HuH-7.5 (cell line): ENCODE measurements around the gene IL7R.

Experiments
- DNase-seq: peaks from one replicate; pipeline ENCODE4 v3.0.0; 2011; ENCODE audit warnings: low spot score

The IL7R gene, protein sequence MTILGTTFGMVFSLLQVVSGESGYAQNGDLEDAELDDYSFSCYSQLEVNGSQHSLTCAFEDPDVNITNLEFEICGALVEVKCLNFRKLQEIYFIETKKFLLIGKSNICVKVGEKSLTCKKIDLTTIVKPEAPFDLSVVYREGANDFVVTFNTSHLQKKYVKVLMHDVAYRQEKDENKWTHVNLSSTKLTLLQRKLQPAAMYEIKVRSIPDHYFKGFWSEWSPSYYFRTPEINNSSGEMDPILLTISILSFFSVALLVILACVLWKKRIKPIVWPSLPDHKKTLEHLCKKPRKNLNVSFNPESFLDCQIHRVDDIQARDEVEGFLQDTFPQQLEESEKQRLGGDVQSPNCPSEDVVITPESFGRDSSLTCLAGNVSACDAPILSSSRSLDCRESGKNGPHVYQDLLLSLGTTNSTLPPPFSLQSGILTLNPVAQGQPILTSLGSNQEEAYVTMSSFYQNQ

DNA sequence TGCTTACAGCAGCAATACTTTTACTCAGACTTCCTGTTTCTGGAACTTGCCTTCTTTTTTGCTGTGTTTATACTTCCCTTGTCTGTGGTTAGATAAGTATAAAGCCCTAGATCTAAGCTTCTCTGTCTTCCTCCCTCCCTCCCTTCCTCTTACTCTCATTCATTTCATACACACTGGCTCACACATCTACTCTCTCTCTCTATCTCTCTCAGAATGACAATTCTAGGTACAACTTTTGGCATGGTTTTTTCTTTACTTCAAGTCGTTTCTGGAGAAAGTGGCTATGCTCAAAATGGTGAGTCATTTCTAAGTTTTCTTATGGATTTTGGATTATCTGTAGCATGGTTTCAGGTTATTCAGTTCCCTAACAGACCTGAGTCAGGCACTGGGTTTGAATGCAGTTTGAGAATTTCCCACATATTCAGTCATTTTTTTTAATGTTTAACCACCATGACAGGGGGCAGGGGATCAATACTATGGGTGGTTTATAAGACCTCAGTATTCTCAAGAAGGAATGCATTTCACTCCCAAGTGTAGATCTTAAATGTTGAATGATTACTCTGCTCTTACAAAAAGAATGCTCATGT, at the start of gene IL7R:
Gene IL7R (plus strand): TSS at position 127 of the 587 bp plus-strand sequence. CDS start 87 bp downstream, at position 214.
- DNase-seq, result no peak

DNA sequence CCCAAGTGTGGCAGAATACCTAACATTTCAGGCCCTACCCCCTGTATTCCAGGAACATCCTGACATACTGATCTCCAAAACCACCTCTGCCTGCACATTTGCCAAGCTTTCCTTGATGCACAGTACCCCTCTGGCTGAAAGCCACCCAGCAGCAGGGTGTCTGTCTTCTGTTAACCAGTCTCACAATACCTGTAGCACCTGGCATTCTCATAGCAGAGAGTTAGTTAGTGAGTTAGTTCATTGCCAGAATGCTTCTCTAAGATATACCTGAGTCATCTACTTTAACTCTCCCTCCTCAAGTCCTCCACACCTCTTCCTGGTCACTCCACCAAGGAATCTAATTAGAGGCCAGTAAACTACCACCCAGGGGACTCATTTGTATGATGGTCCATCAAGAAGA, 46.1 kb upstream of the IL7R start:
- no peak for DNase-seq

DNA sequence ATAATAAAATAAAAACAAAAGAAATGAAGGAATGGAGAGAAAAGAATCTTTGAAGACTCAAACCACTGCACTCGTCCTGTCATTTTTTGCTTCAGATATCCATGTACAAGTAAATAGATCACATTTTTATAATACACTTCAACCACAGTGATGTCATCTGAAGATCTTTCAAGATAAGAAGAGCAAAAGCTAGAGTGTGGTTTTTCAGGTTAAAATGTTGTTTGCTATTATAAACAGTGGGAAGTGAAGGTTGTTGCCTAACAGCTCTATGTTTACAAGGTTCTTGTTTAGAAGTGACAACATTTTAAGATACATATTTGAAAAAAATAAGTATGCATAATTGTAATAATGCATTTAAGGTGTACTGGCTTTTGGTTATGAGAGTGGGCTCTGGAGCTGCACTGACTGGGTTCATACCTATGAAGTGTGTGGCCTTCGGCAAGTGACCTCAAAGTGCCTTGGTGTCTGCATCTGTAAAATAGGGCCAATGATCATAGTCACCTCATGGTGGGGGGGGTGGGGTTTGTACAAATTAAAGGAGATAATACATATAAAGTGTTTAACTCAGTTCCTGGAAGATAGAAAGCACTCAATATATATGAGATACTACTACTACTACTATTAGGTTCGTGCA, 45.5 kb upstream of the IL7R start:
- no peak for DNase-seq

DNA sequence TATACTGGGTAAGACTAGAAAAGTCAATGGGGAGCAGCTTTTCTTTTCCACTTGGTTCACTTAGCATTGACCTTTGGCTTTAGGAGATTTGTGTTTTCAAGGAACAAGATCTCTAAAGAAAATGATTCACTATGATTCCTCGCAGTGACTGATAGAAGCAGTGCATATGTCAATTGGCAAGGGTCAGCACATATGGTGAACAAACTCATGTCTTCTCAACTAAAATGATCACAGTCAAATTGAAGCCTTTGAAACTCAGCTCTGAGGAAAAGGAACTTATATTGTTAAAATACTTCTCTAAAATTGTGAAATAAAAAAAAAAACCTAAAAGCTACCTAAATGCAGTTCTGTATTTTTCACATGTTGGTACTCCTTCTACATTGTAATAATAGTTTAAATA, 43.2 kb upstream of the IL7R start:
- DNase-seq, result no peak

DNA sequence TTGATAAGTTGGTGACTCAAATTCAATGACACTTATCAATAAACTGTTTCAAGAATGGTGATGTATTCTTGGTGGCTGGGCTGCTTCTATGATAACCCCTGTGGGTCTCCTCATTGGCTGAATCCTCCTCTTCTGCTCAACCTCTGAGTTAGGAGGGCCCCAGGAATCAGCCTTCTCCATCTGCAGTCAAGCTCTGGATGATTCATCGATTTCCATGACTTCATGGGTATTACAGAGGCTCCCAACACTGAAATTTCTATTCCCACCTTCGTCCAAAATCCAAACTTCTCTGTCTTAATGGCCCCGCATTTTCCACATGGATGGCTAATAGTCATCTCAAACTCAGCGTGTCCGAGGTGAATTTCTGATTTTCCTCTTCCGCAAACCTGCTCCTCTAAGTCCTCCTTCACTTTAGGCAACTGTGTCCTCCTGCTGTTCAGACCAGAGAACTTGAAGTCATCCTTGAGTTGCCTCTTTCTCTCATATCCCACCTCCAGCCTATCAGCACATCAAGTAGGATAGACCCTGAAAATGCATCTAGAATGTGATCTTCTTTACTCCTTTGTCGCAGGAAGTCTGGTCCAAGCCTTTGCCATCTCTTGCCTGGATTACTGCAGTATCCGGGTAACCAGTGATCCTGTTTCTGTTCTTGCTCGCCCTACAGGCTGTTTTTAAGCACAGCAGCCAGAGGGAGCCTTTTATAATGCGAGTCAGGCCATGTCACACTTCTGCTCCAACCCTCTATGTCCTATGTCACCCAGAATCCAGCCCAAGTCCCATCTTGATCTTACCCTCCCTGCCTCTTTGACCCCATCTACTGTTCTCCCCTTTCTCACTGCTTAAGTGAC, 41.4 kb upstream of the IL7R start:
- no peak for DNase-seq

DNA sequence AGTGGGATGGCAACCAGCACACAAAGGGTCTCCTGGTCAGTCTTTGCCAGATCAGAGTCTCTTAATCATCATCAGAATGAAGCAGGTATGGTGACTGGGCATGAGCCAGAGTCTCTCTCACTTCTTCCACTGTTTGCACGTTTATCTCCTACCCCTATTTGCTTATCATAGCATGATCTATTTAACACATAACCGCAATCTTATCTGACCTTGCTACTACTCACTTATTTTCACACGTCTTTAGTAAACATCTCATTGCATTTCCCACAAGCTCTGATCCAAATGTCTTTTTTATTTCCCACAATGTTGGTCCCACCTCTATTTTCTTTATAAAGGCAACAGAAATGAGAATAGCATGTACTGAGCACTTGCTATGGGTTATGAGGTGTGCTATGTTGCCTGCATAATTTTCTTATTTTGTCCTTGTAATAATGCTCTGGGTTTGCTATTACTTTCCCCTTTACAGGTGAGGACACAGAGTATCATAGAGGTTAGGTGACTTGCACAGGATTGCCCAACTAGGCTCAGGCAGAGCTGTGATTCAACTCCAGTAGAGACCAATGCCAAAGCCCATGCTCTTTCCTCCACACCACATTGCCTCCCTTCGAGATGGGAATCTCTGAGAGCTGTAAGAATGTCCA, 39.7 kb upstream of the IL7R start:
- DNase-seq, result no peak

DNA sequence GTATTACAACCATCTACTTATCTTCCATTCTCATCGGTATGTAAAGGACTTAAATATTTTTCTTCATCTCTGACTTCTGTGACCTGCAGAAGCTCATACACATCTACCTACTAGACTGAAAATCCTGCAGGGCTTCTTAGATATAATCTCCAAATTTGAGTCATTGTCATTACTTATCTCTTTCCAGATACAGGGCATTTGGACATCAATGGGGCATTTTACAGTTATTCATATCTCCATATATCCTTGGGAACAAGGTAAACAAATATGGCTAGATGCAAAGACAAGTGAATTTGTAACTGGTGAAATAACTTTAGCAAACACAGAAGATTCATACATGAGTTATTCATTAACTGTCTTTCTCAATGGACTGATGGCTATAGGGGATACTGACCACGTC, 37.7 kb upstream of the IL7R start:
- DNase-seq, result peak; percentile 36

DNA sequence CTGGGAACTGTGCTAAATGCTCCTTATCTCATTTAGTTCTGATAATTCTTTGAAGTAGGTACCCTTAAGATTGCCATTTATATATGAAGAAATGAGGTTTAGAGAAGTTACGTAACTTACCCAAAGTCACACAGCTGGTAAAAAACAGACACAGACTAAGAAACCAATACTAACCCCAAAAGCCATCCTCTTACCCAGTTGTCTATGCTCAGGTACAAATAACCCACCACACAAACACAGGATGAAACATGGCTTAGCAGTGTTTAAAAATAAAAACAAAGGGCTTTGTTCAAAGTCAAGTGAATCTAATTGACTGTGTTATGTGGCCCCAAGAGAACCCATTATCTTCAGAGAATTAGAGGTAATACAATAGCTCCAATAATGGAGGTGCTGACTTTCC, 37.0 kb upstream of the IL7R start:
- no peak for DNase-seq

DNA sequence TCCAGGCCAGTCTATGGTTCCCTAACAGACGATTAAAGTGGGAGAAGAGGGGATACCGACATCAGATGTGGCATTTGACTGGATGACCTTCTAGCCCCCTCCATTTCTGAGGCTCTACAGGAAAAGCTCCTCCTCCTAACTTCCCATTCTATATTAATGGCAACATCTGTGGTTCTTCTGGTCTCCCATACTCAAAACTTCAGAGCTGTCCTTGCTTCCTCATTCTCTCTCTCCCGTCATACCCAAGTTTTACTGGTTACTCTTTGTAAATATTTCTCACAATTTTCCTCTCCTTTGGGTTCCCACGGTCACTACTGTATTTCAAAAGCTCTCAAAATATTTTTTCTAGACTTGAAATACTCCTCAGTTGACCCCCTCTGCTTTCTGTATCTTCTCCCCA, 36.0 kb upstream of the IL7R start:
- no peak for DNase-seq

DNA sequence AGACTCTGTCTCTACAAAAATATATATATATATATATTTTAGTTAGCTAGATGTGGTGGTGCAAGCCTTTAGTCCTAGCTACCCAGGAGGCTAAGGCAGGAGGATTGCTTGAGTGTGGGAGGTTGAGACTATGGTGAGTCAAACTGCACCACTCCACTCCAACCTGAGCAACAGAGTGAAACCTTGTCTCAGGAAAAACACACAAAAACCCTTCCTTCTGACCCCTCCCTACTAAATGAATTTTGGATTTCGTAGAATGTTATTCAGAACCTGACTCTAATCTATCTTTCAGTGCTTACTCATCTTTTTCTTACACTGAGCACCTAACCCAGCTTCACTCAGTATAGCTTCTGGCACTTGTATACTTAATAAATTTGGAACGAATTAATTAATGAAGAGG, 35.2 kb upstream of the IL7R start:
- DNase-seq, result no peak

DNA sequence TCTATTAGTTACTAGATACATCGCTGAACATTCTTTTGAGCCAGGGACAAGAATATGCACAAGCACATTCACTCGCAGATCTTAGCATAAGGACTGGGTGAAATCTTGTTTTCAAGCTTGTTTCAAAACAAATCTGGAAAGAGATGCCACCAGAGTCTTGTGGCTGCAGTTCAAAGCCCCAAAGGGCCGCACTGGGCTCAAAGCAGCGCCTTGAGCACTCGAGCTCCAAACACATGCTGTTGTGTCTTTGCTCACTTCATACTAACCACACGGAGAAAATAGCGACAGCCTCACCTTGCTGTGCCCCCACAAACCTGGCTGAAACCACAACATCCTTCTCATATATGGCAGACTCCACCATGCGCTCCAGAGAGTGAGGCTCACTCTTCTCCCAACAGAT, 34.2 kb upstream of the IL7R start:
- no peak for DNase-seq

DNA sequence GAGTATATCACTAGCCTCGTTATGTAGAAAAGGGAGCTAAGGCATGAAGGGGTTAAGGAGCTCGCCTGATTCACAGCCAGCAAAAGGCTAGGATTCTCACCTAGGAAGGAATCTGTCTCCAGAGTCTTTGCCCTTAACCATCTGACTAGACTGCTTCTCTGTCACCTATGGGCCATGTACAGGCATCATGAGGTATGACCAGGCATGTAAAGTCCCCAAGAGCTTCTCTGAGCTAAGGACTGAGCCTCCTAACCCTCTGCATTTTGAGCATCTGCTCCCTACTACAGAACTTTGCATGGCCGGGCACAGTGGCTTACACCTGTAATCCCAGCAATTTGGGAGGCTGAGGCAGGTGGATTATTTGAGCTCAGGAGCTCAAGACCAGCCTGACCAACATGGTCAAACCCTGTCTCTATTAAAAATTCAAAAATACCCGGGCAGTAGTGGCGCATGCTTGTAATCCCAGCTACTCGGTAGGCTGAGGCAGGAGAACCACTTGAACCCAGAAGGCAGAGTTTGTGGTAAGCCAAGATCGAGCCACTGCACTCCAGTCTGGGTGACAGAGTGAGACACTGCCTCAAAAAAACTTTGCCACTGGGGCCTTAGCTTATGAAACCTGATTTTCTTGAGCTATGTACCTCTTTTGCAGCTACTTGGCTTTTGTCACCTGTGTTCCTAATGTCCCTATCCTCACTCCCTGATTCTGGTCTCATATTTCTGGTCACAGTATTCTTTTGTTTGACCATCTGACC, 33.2 kb upstream of the IL7R start:
- no peak for DNase-seq

DNA sequence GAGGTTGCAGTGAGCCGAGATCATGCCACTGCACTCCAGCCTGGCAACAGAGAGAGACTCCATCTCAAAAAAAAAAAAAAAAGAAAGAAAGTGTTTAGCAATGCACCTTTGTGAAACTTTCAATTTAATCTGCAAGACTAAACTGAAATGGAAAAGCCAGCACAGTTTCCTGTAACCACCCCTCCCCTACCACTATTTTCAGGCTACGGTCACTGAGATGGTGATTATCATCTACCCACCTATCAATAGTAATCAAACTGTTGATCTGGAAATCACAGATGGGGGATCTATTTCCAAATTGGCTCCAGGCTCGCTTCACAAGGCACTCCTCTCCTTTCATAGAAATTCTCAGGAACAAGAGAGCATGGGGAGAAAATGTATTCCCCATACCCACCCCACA, 30.6 kb upstream of the IL7R start:
- no peak for DNase-seq

DNA sequence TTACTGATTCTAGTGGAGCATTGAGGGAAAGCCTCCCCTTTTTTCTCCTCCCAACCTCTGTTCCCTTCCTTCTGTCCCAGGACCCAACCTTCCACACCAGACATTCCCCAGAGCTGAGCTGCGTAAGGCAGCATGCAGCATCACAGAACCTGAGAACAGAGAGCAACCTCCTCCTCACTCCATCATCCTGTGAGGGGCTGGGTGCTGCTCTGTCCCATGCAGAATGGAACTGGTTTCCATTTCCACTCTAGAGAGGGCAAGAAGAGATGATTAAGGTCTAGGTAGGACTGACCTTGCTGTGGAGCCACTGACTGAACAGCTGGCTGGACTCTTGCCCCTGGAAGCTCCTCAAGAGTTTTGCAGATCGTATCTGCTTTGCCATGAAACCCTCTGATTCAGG, 30.1 kb upstream of the IL7R start:
- DNase-seq, result no peak

DNA sequence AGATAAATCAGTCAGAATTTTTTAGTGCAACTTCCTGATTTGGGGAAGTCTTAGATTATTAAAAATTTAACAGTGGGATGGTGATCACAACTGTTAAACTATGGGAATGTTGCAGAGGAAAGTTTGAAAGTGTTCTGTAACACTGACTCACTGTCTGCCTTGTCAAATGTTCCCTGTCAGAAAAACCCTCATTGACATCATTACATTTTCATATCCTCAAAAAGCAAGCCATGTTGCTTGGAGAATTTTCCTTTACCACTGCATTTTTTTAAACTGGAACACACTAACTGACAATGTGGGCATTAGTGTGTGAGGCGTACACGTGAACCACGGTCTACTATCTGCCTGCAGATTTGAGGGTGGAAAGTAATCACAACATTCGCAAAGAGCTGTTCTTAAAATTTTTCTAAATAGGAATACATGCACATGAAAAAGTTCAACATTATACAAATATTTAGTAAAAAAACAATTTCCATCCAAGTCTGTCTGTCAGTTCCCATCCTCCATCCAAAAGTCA, 28.6 kb upstream of the IL7R start:
- no peak for DNase-seq

DNA sequence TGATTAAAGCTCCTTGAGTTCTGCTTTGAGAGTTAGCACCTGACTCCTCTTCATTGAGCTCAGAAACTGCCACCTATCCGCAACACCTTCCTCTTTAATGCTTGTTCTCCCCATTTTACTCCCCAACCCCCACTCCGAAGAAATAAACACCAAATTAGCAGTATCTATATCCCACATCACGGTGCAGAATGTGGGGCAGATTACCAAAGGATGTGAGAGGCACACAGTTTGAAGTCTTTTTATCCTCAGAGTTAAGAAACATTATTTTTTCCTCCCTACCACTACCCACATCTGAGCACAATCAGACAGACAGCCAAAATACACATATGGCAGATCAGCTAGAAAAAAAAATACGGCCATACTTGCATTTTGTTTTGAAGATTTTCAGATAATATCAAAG, 26.1 kb upstream of the IL7R start:
- DNase-seq, result no peak

DNA sequence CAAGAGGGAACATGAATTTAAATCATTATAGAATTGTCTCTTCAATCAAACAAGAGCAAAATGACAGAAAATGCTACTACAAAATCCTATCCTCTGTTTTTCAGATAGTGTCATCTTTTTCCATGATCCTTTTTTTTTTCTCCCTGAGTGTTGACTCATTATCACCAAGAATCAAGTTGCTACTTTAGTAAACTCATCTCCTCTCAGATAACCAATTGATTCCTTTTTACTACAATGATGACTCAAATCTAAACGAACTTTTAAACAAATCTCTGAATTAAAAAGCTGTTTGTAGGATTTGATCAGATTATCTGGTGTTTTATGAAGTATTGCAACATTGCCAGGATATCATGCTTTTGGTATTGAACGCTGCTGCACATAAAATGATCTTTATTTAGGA, 23.9 kb upstream of the IL7R start:
- DNase-seq, result no peak

DNA sequence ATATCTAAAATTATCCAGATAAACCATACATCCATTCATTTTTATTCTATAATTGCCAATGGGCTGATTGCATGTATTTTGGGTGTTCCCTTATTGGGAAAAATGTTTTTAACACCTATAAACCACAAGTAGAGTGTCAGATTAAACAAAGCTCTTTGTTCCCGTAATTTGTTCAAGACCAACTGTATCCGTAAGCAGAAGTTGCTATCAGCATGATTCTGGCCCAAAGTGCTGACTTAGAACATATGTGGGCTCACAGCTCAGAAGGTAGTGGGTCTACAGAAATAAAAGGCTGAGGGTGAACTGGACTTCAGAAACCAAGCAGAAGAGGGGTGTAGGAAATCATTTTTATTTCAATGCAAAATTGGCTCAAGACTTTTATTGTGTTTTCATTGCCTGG, 23.5 kb upstream of the IL7R start:
- no peak for DNase-seq

DNA sequence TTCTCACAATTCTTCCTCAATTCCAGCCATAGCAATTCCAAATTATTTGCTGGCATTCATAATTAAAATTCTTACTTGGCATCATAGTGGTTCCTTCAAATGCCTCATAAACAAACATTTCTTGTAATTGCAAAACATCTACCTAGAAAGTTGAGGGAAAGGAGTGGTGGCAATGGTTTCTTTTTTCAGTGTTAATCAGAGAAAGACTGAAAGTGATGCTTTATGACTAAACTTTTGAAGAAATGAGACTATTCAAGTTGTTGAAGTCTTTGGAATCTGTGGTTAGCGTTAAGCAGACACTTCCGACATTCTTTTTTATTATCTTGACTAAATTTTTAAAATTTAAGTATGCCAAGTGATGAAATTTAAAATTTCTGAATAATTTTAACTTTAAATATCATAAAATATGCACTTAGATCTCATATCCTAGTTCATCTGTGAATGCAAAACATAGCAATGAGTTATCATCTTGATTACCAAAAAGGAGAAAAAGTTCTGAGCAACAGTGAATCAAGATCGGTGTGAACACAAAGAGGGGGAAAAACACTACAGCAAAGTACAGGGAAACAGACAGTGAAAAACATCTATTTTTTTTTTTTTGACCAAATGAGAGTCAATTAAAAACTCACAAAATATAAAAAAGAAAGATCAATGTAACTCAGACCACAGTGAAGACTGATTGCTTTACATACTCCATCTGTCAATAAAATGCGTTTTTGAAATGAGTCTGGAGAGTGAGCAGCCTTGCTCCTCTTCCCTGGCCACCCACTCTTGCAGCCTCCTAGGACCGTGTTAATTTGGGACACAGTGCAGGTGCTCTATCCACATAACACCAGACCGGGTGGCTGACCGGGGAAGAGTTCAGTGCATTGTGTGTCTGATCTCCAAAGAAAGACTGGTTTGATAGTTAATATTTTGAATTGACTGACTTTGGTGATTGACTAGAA, 20.6 kb upstream of the IL7R start:
- DNase-seq, result no peak
